ENCODE results near the gene PDE4A. TPM values are rescaled to one million over a fixed set of nuclear protein-coding genes. Genes with fewer than 3 reads are reported as not detected.

Gene PDE4A
- total and polyA plus RNA-seq, 10 of the 15 experiments (the other 5 are each of a cell fraction or from before 2014, with no cell fraction given) = 0.24 to 13.3 (median 4.9) TPM

- no peak for TF ChIP-seq PAX8 (IDR thresholded peaks at IDR 0.05)
- no peak for TF ChIP-seq ZBTB33 (IDR thresholded peaks at IDR 0.05)
- TF ChIP-seq CREM (IDR thresholded peaks at IDR 0.05; ENCODE audit: low read depth) = no peak
- TF ChIP-seq ETV6 (conservative IDR thresholded peaks at IDR 0.05 in 1 of 2, IDR thresholded peaks at IDR 0.05 in 1 of 2; ENCODE audit: borderline replicate concordance in 1 of 2, low read depth in 1 of 2) = no peak
- TF ChIP-seq IRF3 (IDR thresholded peaks at IDR 0.05) = no peak
- TF ChIP-seq RAD21 (IDR thresholded peaks at IDR 0.05; ENCODE audit: insufficient read depth, low read depth, low read length) = no peak
- TF ChIP-seq JUNB (IDR thresholded peaks at IDR 0.05) = no peak
- no peak for TF ChIP-seq DPF2 (IDR thresholded peaks at IDR 0.05)
- TF ChIP-seq ASH2L (IDR thresholded peaks at IDR 0.05; ENCODE audit: borderline replicate concordance, low read depth) = no peak
- no peak for TF ChIP-seq HDAC2 (IDR thresholded peaks at IDR 0.05)
- no peak for TF ChIP-seq ELK1 (IDR thresholded peaks at IDR 0.05; ENCODE audit: low read depth, low read length)
- no peak overlapping the region for H3K9ac ChIP-seq (ENCODE audit: control insufficient read depth, insufficient read depth, low read length)
- no TSS peak for BruUV-seq (replicated peaks)
- in situ Hi-C loops (cut with MboI) (no loop called here), intact Hi-C loops (cut with micrococcal nuclease; ENCODE audit: unreplicated experiment) (no loop called here)
- no peaks in the 10 kb centered on the region for H3K27me3 ChIP-seq (replicated peaks in 1 of 2; ENCODE audit: control insufficient read depth in 2 of 2, insufficient read depth in 2 of 2, low read length in 1 of 2)
- H3K4me1 ChIP-seq (ENCODE audit: control insufficient read depth, insufficient read depth, low read length) = no peaks in the 10 kb centered on the region
- H3K36me3 ChIP-seq (ENCODE audit: control insufficient read depth in 2 of 2, insufficient read depth in 2 of 2, low read length in 1 of 2) = peaks cover 0 to 1% of the 10 kb centered on the region in 2 experiments; a peak in 2 of 4 replicates
- no peaks in the 10 kb centered on the region for H4K20me1 ChIP-seq (ENCODE audit: control insufficient read depth, insufficient read depth)
- no peak overlapping the region for H3K27ac ChIP-seq (ENCODE audit: control insufficient read depth, insufficient read depth)
- POLR2A ChIA-PET = no interaction called here
- FAIRE-seq = no peak
- no peaks in the 10 kb centered on the region for H3K9me3 ChIP-seq (replicated peaks; ENCODE audit: control insufficient read depth, insufficient read depth, low read length)
- SMC1A ChIA-PET (ENCODE audit: uncharacterized antibody, unreplicated experiment) = no interaction called here
- CTCF ChIA-PET = interaction anchor here (1.6 kb wide), 1 partner anchor 30 kb away, joined by 4 read pairs; no protein-coding TSS in a partner anchor
- RAD21 ChIA-PET (ENCODE audit: unreplicated experiment) = no interaction called here
- H2AFZ ChIP-seq (ENCODE audit: control insufficient read depth, low read depth, low read length) = no peak overlapping the region
- ATAC-seq = no peak
- 39% methylated on average over 4 of the region's 4 CpGs for WGBS (ENCODE audit: insufficient coverage, insufficient replicate concordance, low lambda C conversion rate, missing lambda C conversion rate)
- H3K4me3 ChIP-seq = no peak overlapping the region
- H3K79me2 ChIP-seq (ENCODE audit: control insufficient read depth, insufficient read depth, low read length) = no peaks in the 10 kb centered on the region
- no peak for DNase-seq (ENCODE audit: low read depth, low spot score)
- no peak overlapping the region for H3K4me2 ChIP-seq (ENCODE audit: control insufficient read depth, insufficient read depth)
Observed at GRCh38 chr19:10453852-10454251, 33.5 kb downstream of the PDE4A start.

Data from GM12878 (cell line).